ENCODE data around the gene WEE2.
"Not testable (repeated sequence)": the region's sequence is repeated elsewhere in the genome, so short reads cannot be mapped to it uniquely, and the experiment has no call there.

WEE2 gene

GRCh38 chr7:141676618-141677017, 31.5 kb upstream of the WEE2 start:
- H3K27me3 Mint-ChIP-seq = no peaks in the 10 kb centered on the region
- peaks cover 27% of the 10 kb centered on the region for H3K36me3 Mint-ChIP-seq
- H3K27ac Mint-ChIP-seq = no peak overlapping the region
- DNase-seq (ENCODE audit: low spot score in 2 of 2) (no peak), ATAC-seq (ENCODE audit: low read depth) (no peak)
- no peak overlapping the region for H3K4me3 Mint-ChIP-seq
- peaks cover 3% of the 10 kb centered on the region for H3K9me3 Mint-ChIP-seq
- peaks cover 4% of the 10 kb centered on the region for H3K4me1 Mint-ChIP-seq

- ATAC-seq (ENCODE audit: low read depth) = no peak
- no peaks in the 10 kb centered on the region for H3K9me3 Mint-ChIP-seq
- H3K4me3 Mint-ChIP-seq = no peak overlapping the region
- peaks cover 4% of the 10 kb centered on the region for H3K4me1 Mint-ChIP-seq
- H3K27ac Mint-ChIP-seq = peak overlapping the region; percentile 7
- H3K36me3 Mint-ChIP-seq = peaks cover 31% of the 10 kb centered on the region
- no peaks in the 10 kb centered on the region for H3K27me3 Mint-ChIP-seq
- DNase-seq (ENCODE audit: low spot score in 2 of 2) = no peak
Measured at GRCh38 chr7:141679014-141679413, 29.1 kb upstream of the WEE2 start.

- Mint-ChIP-seq H3K27ac (no peak overlapping the region), H3K36me3 (peaks cover 47% of the 10 kb centered on the region)
Measured at GRCh38 chr7:141685285-141686023, 22.7 kb upstream of the WEE2 start.

GRCh38 chr7:141686074-141686473, 22.1 kb upstream of the WEE2 start:
- H3K27me3 Mint-ChIP-seq = no peaks in the 10 kb centered on the region
- peaks cover 41% of the 10 kb centered on the region for H3K36me3 Mint-ChIP-seq
- H3K9me3 Mint-ChIP-seq = no peaks in the 10 kb centered on the region
- peaks cover 15% of the 10 kb centered on the region for H3K4me1 Mint-ChIP-seq
- no peak overlapping the region for H3K4me3 Mint-ChIP-seq
- ATAC-seq (ENCODE audit: low read depth) (no peak), DNase-seq (ENCODE audit: low spot score in 2 of 2) (no peak)
- no peak overlapping the region for H3K27ac Mint-ChIP-seq

More at GRCh38 chr7:141685285-141686023, 22.7 kb upstream of the WEE2 start:
- H3K4me1 Mint-ChIP-seq = peaks cover 15% of the 10 kb centered on the region
- H3K4me3 Mint-ChIP-seq = no peak overlapping the region
- ATAC-seq (ENCODE audit: low read depth) = no peak
- no peaks in the 10 kb centered on the region for H3K27me3 Mint-ChIP-seq
- no peak for DNase-seq (ENCODE audit: low spot score in 2 of 2)
- H3K9me3 Mint-ChIP-seq = no peaks in the 10 kb centered on the region

GRCh38 chr7:141686670-141687069, 21.5 kb upstream of the WEE2 start:
- ATAC-seq (ENCODE audit: low read depth) (no peak), DNase-seq (ENCODE audit: low spot score in 2 of 2) (no peak)
- H3K27me3 Mint-ChIP-seq = no peaks in the 10 kb centered on the region
- peaks cover 15% of the 10 kb centered on the region for H3K4me1 Mint-ChIP-seq
- no peaks in the 10 kb centered on the region for H3K9me3 Mint-ChIP-seq
- H3K4me3 Mint-ChIP-seq = no peak overlapping the region
- H3K36me3 Mint-ChIP-seq = peaks cover 36% of the 10 kb centered on the region
- peak overlapping the region; percentile 32 for H3K27ac Mint-ChIP-seq

- Mint-ChIP-seq H3K36me3 (peaks cover 27% of the 10 kb centered on the region), H3K4me1 (peaks cover 15% of the 10 kb centered on the region), H3K27me3 (no peaks in the 10 kb centered on the region), H3K9me3 (no peaks in the 10 kb centered on the region), H3K27ac (no peak overlapping the region), H3K4me3 (no peak overlapping the region)
- no peak for DNase-seq (ENCODE audit: low spot score in 2 of 2)
- ATAC-seq (ENCODE audit: low read depth) = no peak
Measured at GRCh38 chr7:141688043-141688442, 20.1 kb upstream of the WEE2 start.

DNA sequence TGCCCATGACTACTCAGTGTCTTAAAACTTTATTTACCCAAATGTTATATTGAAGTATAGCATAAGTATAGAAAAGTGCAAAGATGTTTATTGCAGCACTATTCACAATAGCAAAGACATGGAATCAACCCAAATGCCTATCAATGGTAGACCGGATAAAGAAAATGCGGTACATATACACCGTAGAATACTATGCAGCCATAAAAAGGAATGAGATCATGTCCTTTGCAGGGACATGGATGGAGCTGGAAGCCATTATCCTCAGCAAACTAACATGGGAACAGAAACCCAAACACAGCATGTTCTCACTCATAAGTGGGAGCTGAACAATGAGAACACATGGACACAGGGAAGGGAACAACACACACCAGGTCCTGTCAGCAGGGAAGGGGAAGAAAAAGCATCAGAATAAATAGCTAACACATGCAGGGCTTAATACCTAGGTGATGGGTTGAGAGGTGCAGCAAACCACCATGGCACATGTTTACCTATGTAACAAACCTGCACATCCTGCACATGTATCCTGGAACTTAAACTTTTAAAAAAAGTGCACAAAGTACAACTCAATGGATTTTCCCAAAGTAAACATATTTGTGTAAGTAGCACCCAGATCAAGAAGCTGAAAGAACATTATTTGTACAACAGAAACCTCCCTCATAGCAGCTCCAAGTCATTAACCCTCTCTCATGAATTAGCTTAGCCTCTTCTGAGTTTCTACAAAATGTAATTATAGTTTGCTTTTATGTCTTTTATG, 18.9 kb upstream of the WEE2 start:
- H3K9me3 Mint-ChIP-seq; H3K4me3 Mint-ChIP-seq; ATAC-seq (ENCODE audit: low read depth); H3K27me3 Mint-ChIP-seq; DNase-seq (ENCODE audit: low spot score in 2 of 2); H3K27ac Mint-ChIP-seq: not testable (repeated sequence)
- Mint-ChIP-seq H3K4me1 (peaks cover 18% of the 10 kb centered on the region), H3K36me3 (peaks cover 26% of the 10 kb centered on the region)

DNA sequence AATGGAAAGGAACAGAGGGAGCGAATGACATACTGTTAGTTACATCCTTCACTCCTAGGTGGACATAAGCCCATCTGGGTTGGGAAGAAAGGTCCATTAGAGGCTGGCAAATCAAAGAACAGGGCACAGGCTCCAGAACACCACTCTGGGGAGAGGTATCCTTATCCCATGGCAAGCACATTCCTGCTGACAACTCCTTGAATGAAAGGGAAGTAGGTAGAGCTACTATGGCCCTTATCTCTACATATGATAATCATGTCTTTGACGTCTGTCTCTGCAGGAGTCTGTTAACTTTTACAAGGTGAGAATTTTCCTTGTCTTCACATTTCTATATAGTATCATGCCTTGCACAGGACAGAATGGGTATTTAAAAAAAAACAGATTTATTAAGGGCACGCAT, 16.6 kb upstream of the WEE2 start:
- DNase-seq (ENCODE audit: low spot score in 2 of 2) (no peak), ATAC-seq (ENCODE audit: low read depth) (no peak)
- H3K9me3 Mint-ChIP-seq = no peaks in the 10 kb centered on the region
- no peaks in the 10 kb centered on the region for H3K27me3 Mint-ChIP-seq
- H3K4me1 Mint-ChIP-seq = peaks cover 35% of the 10 kb centered on the region
- H3K4me3 Mint-ChIP-seq = no peak overlapping the region
- H3K27ac Mint-ChIP-seq = no peak overlapping the region
- peaks cover 19% of the 10 kb centered on the region for H3K36me3 Mint-ChIP-seq

DNA sequence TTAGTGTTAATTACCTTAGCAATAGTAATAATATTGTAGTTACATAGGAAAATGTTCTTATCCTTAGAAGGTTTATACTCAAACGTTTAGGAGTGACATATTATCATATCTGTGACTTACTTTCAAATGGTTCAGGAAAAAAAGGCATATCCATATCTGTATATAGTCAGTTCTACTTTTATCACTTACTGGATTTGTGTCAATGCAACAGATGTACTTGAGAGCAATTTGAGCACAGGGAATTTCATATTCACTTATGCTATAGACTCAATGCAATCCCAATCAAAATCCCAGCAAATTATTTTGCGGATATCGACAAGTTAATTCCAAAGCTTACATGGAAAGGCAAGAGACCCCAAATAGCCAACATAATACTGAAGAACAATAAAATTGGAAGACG, 16.2 kb upstream of the WEE2 start:
- Mint-ChIP-seq H3K4me1 (peaks cover 35% of the 10 kb centered on the region), H3K27ac (no peak overlapping the region), H3K4me3 (no peak overlapping the region), H3K9me3 (no peaks in the 10 kb centered on the region), H3K27me3 (no peaks in the 10 kb centered on the region), H3K36me3 (peaks cover 16% of the 10 kb centered on the region)
- ATAC-seq (ENCODE audit: low read depth) = no peak
- no peak for DNase-seq (ENCODE audit: low spot score in 2 of 2)

DNA sequence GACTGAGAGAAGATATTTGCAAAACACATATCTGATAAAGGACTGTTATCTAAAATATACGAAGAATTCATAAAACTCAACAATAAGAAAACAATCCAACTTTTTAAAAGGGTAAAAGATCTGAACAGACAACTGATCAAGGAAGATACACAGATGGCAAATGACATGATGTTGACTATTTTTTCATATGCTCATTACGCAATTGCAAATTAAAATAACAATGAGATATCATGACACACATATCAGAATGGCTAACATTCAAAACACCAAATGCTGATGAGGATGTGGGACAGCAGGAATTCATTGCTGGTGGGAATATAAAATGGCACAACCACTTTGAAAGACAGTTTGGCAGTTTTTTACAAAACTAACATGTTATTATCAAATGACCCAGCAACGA, 15.1 kb upstream of the WEE2 start:
- no peak overlapping the region for H3K27ac Mint-ChIP-seq
- no peak for ATAC-seq (ENCODE audit: low read depth)
- no peak overlapping the region for H3K4me3 Mint-ChIP-seq
- peaks cover 36% of the 10 kb centered on the region for H3K4me1 Mint-ChIP-seq
- no peaks in the 10 kb centered on the region for H3K9me3 Mint-ChIP-seq
- DNase-seq (ENCODE audit: low spot score in 2 of 2) = no peak
- peaks cover 13% of the 10 kb centered on the region for H3K36me3 Mint-ChIP-seq
- H3K27me3 Mint-ChIP-seq = no peaks in the 10 kb centered on the region

GRCh38 chr7:141695803-141696289, 12.3 kb upstream of the WEE2 start:
- no peak overlapping the region for H3K4me3 Mint-ChIP-seq
- H3K36me3 Mint-ChIP-seq = peaks cover 8% of the 10 kb centered on the region
- ATAC-seq (ENCODE audit: low read depth) = no peak
- peaks cover 49% of the 10 kb centered on the region for H3K4me1 Mint-ChIP-seq
- no peak for DNase-seq (ENCODE audit: low spot score in 2 of 2)
- no peak overlapping the region for H3K27ac Mint-ChIP-seq
- H3K27me3 Mint-ChIP-seq = no peaks in the 10 kb centered on the region
- no peaks in the 10 kb centered on the region for H3K9me3 Mint-ChIP-seq

- DNase-seq (ENCODE audit: low spot score in 2 of 2) = no peak
- Mint-ChIP-seq H3K4me3 (no peak overlapping the region), H3K36me3 (peaks cover 8% of the 10 kb centered on the region), H3K27me3 (no peaks in the 10 kb centered on the region), H3K27ac (no peak overlapping the region), H3K4me1 (peaks cover 50% of the 10 kb centered on the region), H3K9me3 (no peaks in the 10 kb centered on the region)
- ATAC-seq (ENCODE audit: low read depth) = no peak
Measured at GRCh38 chr7:141696348-141696747, 11.8 kb upstream of the WEE2 start.

GRCh38 chr7:141697211-141697871, 10.8 kb upstream of the WEE2 start:
- Mint-ChIP-seq H3K9me3 (no peaks in the 10 kb centered on the region), H3K4me3 (no peak overlapping the region), H3K36me3 (peaks cover 8% of the 10 kb centered on the region), H3K4me1 (peaks cover 52% of the 10 kb centered on the region), H3K27me3 (no peaks in the 10 kb centered on the region), H3K27ac (no peak overlapping the region)
- ATAC-seq (ENCODE audit: low read depth) (no peak), DNase-seq (ENCODE audit: low spot score in 2 of 2) (no peak)
